H1 (cell line): ENCODE data around the gene KLRC3. TPM values are rescaled to one million over a fixed set of nuclear protein-coding genes. Genes with fewer than 3 reads are reported as not detected.
"Not testable (repeated sequence)": the region's sequence is repeated elsewhere in the genome, so short reads cannot be mapped to it uniquely, and the experiment has no call there.

ENCODE experiments used
- CTCF ChIA-PET: fragments of 300-600 bp; sonication (Branson Sonifier 250); formaldehyde crosslinking; loops from one replicate; lab custom pipeline; 2021; ENCODE audit not compliant: partially characterized antibody; lab: Charles Lee
- POLR2A ChIA-PET: fragments of 300-600 bp; sonication (Branson Sonifier 250); formaldehyde crosslinking; loops from one replicate; lab custom pipeline; 2021; ENCODE audit warnings: inconsistent platforms; ENCODE audit not compliant: partially characterized antibody; lab: Charles Lee
- DNase-seq, 2 experiments: peaks; one replicate each; pipeline versions ENCODE4 v3.0.0 to v3.0.0-alpha.2; 2010 to 2022; ENCODE audit warnings: low spot score in 2 of 2, low read depth in 1 of 2, mixed read lengths in 1 of 2
- FAIRE-seq: peaks from 2 replicates; lab custom pipeline; 2011; peaks lifted over from hg19 to GRCh38; lab: Jason Lieb, UNC
- H2AFZ ChIP-seq: 2 replicates; pipeline ENCODE4 v1.8.1; 2012; ENCODE audit warnings: low read length, inconsistent platforms
- H2AK5ac ChIP-seq: 2 replicates; pipeline ENCODE4 v1.6.1; 2013; ENCODE audit warnings: low read depth, low read length
- H2BK120ac ChIP-seq: replicated peaks from 2 replicates; pipeline ENCODE3; 2013; ENCODE audit warnings: low read depth, low read length, inconsistent platforms
- H2BK12ac ChIP-seq: 2 replicates; pipeline ENCODE4 v1.6.1; 2013; ENCODE audit warnings: low read depth, low read length
- H2BK15ac ChIP-seq: 2 replicates; pipeline ENCODE4 v1.6.1; 2013; ENCODE audit warnings: low read length
- H2BK20ac ChIP-seq: 2 replicates; pipeline ENCODE4 v1.6.1; 2013; ENCODE audit warnings: low read length
- H2BK5ac ChIP-seq: 2 replicates; pipeline ENCODE4 v1.6.1; 2013; ENCODE audit warnings: low read depth, low read length
- H3K14ac ChIP-seq: 2 replicates; pipeline ENCODE4 v1.6.1; 2013; ENCODE audit warnings: inconsistent platforms; ENCODE audit not compliant: insufficient read length
- H3K18ac ChIP-seq: 2 replicates; pipeline ENCODE4 v1.6.1; 2013; ENCODE audit warnings: low read length; ENCODE audit errors: extremely low read depth
- H3K23ac ChIP-seq: 2 replicates; pipeline ENCODE4 v1.6.1; 2013; ENCODE audit warnings: inconsistent platforms; ENCODE audit not compliant: insufficient read length
- H3K23me2 ChIP-seq: 2 replicates; pipeline ENCODE4 v1.6.1; 2013; ENCODE audit warnings: low read depth, low read length
- H3K27ac ChIP-seq: 2 replicates; pipeline ENCODE4 v1.6.1; 2011; ENCODE audit warnings: low read depth, low read length, inconsistent platforms
- H3K27me3 ChIP-seq, 4 experiments: replicated peaks in 1 of 4; 1 replicate in 1 of 4; 2 replicates in 3 of 4; pipeline versions ENCODE4 v1.6.1 to v1.8.1; 2011 to 2013; ENCODE audit warnings: low read length in 3 of 4, mild to moderate bottlenecking in 3 of 4, inconsistent platforms in 2 of 4, mixed read lengths in 2 of 4, moderate library complexity in 1 of 4; ENCODE audit not compliant: control insufficient read depth in 3 of 4, insufficient read depth in 3 of 4; ENCODE audit errors: extremely low read depth in 1 of 4
- H3K36me3 ChIP-seq, 4 experiments: 2 replicates each; pipeline versions ENCODE4 v1.6.1 to v1.8.1; 2011 to 2013; ENCODE audit warnings: mild to moderate bottlenecking in 4 of 4, low read length in 3 of 4, moderate library complexity in 2 of 4, control low read depth in 1 of 4, inconsistent platforms in 1 of 4; ENCODE audit not compliant: insufficient read depth in 4 of 4, control insufficient read depth in 2 of 4
- H3K4ac ChIP-seq: replicated peaks from 2 replicates; pipeline ENCODE3; 2013; ENCODE audit warnings: low read length, low read depth, mixed read lengths, inconsistent platforms; ENCODE audit not compliant: insufficient read length
- H3K4me1 ChIP-seq, 4 experiments: replicated peaks in 1 of 4; 1 replicate in 1 of 4; 2 replicates in 3 of 4; pipeline versions ENCODE4 v1.6.1 to v1.8.1; 2011 to 2013; ENCODE audit warnings: low read length in 3 of 4, inconsistent platforms in 2 of 4, mixed read lengths in 1 of 4; ENCODE audit not compliant: insufficient read depth in 4 of 4, control insufficient read depth in 3 of 4
- H3K4me2 ChIP-seq, 2 experiments: 2 replicates each; pipeline versions ENCODE4 v1.6.1 to v1.8.1; 2011 to 2013; ENCODE audit warnings: low read depth in 2 of 2, low read length in 2 of 2, control low read depth in 1 of 2, inconsistent platforms in 1 of 2, mild to moderate bottlenecking in 1 of 2; ENCODE audit not compliant: insufficient read depth in 1 of 2
- H3K4me3 ChIP-seq, 4 experiments: fragments of 200-600, 300-600 bp in 1 of 4; sonication (generic), shearing (Covaris generic), sonication (Bioruptor Twin) in 1 of 4; 2 replicates each; pipeline versions ENCODE4 v1.5.1 to v1.8.1; 2011 to 2016; ENCODE audit warnings: low read length in 4 of 4, low read depth in 3 of 4, control low read depth in 2 of 4, inconsistent platforms in 2 of 4, mild to moderate bottlenecking in 2 of 4, mixed read lengths in 1 of 4, moderate library complexity in 1 of 4; ENCODE audit not compliant: insufficient read depth in 2 of 4; ENCODE audit errors: extremely low read depth in 1 of 4
- H3K56ac ChIP-seq: replicated peaks from 2 replicates; pipeline ENCODE3; 2013; ENCODE audit warnings: low read depth, mild to moderate bottlenecking, mixed read lengths, low read length, inconsistent platforms; ENCODE audit not compliant: insufficient read length
- H3K79me1 ChIP-seq: 2 replicates; pipeline ENCODE4 v1.6.1; 2013; ENCODE audit warnings: low read depth, low read length, control low read depth
- H3K79me2 ChIP-seq, 2 experiments: 2 replicates each; pipeline versions ENCODE4 v1.6.1 to v1.8.1; 2012 to 2013; ENCODE audit warnings: low read length in 2 of 2, mild to moderate bottlenecking in 2 of 2, inconsistent platforms in 1 of 2; ENCODE audit not compliant: insufficient read depth in 2 of 2, control insufficient read depth in 1 of 2
- H3K9ac ChIP-seq, 4 experiments: replicated peaks in 1 of 4; 1 replicate in 1 of 4; 2 replicates in 3 of 4; pipeline versions ENCODE4 v1.6.1 to v1.8.1; 2011 to 2013; ENCODE audit warnings: low read depth in 3 of 4, low read length in 3 of 4, control low read depth in 2 of 4, mild to moderate bottlenecking in 2 of 4, moderate library complexity in 2 of 4, inconsistent platforms in 1 of 4; ENCODE audit errors: extremely low read depth in 1 of 4
- H3K9me3 ChIP-seq, 2 experiments: 2 replicates each; pipeline versions ENCODE4 v1.6.1 to v1.8.1; 2012 to 2013; ENCODE audit warnings: mild to moderate bottlenecking in 2 of 2, moderate library complexity in 2 of 2, control low read depth in 1 of 2, inconsistent platforms in 1 of 2, low read depth in 1 of 2, low read length in 1 of 2, mixed read lengths in 1 of 2; ENCODE audit not compliant: insufficient read depth in 2 of 2
- H4K20me1 ChIP-seq, 2 experiments: replicated peaks in 1 of 2; 2 replicates each; pipeline versions ENCODE3 to v1.8.1; 2011 to 2013; ENCODE audit warnings: inconsistent platforms in 2 of 2, low read length in 2 of 2, mild to moderate bottlenecking in 1 of 2; ENCODE audit not compliant: insufficient read depth in 2 of 2, control insufficient read depth in 1 of 2
- H4K5ac ChIP-seq: 2 replicates; pipeline ENCODE4 v1.6.1; 2013; ENCODE audit warnings: low read length, low read depth, mixed read lengths, inconsistent platforms; ENCODE audit not compliant: insufficient read length
- H4K8ac ChIP-seq: 2 replicates; pipeline ENCODE4 v1.8.0; 2013; ENCODE audit warnings: mild to moderate bottlenecking, moderate library complexity, low read length, inconsistent platforms; ENCODE audit not compliant: insufficient read depth; ENCODE audit errors: extremely low read depth
- H4K91ac ChIP-seq: replicated peaks from 2 replicates; pipeline ENCODE3; 2013; ENCODE audit warnings: low read length, mixed read lengths, inconsistent platforms; ENCODE audit not compliant: insufficient read length
- WGBS, 2 experiments: shearing (Covaris generic) in 1 of 2; methylation state at CpG; one replicate each; pipeline versions ENCODE4 v1.1.6 to v1.1.7; 2013 to 2015; ENCODE audit warnings: low lambda C conversion rate in 2 of 2, mixed read lengths in 2 of 2, inconsistent platforms in 1 of 2, low coverage in 1 of 2, missing lambda C conversion rate in 1 of 2; ENCODE audit not compliant: insufficient replicate concordance in 2 of 2, insufficient coverage in 1 of 2, insufficient read length in 1 of 2; ENCODE audit errors: extremely low coverage in 1 of 2, missing lambda C conversion rate in 1 of 2; 5-methylcytosine and 5-hydroxymethylcytosine counted together
- polyA plus RNA-seq, 7 experiments: library from polyadenylated mRNA; depleted of rRNA in 3 of 7; stranded (reverse) in 5 of 7; unstranded in 2 of 7; fragments of >200 nt in 5 of 7; fragments of 200-250 nt in 2 of 7; gene quantifications; 1 replicate in 5 of 7; 2 replicates in 1 of 7; 4 replicates in 1 of 7; pipeline versions ENCODE4 v1.2.1 to v1.2.3, GENCODE V29; 2011 to 2013; ENCODE audit warnings: missing spikeins in 2 of 7, mixed read lengths in 2 of 7
- total RNA-seq: library from RNA; stranded (reverse); fragmentation: NEBNext Ultra II Directional; extraction: Animal tissue kit (Norgen Biotek cat#: 25700); gene quantifications from 2 replicates; pipeline ENCODE4 v1.2.1, GENCODE V29; 2021

KLRC3 gene
- total and polyA plus RNA-seq, 2 of the 8 experiments (the other 6 are each of a cell fraction or from before 2014, with no cell fraction given), result not detected

GRCh38 chr12:10390991-10391390 is 29.4 kb downstream of the KLRC3 start:
- H3K23me2 ChIP-seq, H2BK5ac ChIP-seq, H3K36me3 ChIP-seq, POLR2A ChIA-PET, H3K27ac ChIP-seq, H4K91ac ChIP-seq, H2BK20ac ChIP-seq, H4K20me1 ChIP-seq, H3K23ac ChIP-seq, H3K4me1 ChIP-seq, H3K4ac ChIP-seq, H2BK120ac ChIP-seq, H3K14ac ChIP-seq, FAIRE-seq, H3K4me2 ChIP-seq, H3K9me3 ChIP-seq, H2BK15ac ChIP-seq, H4K5ac ChIP-seq, DNase-seq, H3K4me3 ChIP-seq, H2BK12ac ChIP-seq, H3K18ac ChIP-seq, H4K8ac ChIP-seq, H3K79me1 ChIP-seq, H3K79me2 ChIP-seq, H2AFZ ChIP-seq, H3K27me3 ChIP-seq, H3K56ac ChIP-seq, H3K9ac ChIP-seq, H2AK5ac ChIP-seq: not testable (repeated sequence)
- CTCF ChIA-PET, result interaction anchor here (0.7 kb wide), 1 partner anchor 16 kb away, joined by 3 read pairs; no protein-coding TSS in a partner anchor
- WGBS, 2 experiments, result 95% methylated on average over 7 of the region's 7 CpGs; no CpG with 5 or more reads in 1 of the 2 experiments
